Measurements from ENCODE around the gene ASB16.

Gene ASB16

GRCh38 chr17:44191369-44191768 lies 20.9 kb downstream of the ASB16 start:
- no peak for FAIRE-seq

- FAIRE-seq = no peak
These were observed 21.5 kb downstream of the ASB16 start for GRCh38 chr17:44191941-44192496.

- no peak for FAIRE-seq
These were observed 22.2 kb downstream of the ASB16 start for GRCh38 chr17:44192750-44193149.

GRCh38 chr17:44193326-44194084 lies 23.0 kb downstream of the ASB16 start:
- no peak for FAIRE-seq

- no peak for FAIRE-seq
These were observed 26.6 kb downstream of the ASB16 start for GRCh38 chr17:44197107-44197506.

GRCh38 chr17:44197980-44198720 lies 27.6 kb downstream of the ASB16 start:
- no peak for FAIRE-seq

- no peak for FAIRE-seq
These were observed 28.4 kb downstream of the ASB16 start for GRCh38 chr17:44198721-44199552.

GRCh38 chr17:44199553-44200477 lies 29.3 kb downstream of the ASB16 start, which contains the start of gene ATXN7L3:
Gene ATXN7L3 (minus strand): TSS chr17:44199884. CDS start chr17:44198070, 1,814 bp downstream.
- FAIRE-seq = no peak

- no peak for FAIRE-seq
These were observed 30.1 kb downstream of the ASB16 start for GRCh38 chr17:44200478-44201155.

- no peak for FAIRE-seq
These were observed 32.3 kb downstream of the ASB16 start for GRCh38 chr17:44202756-44203155.

- no peak for FAIRE-seq
These were observed 33.4 kb downstream of the ASB16 start for GRCh38 chr17:44203731-44204440.

- FAIRE-seq = no peak
These were observed 34.0 kb downstream of the ASB16 start for GRCh38 chr17:44204441-44204882.

- FAIRE-seq = no peak
These were observed 35.7 kb downstream of the ASB16 start for GRCh38 chr17:44205962-44206824.

- no peak for FAIRE-seq
These were observed 36.3 kb downstream of the ASB16 start for GRCh38 chr17:44206825-44207155.

GRCh38 chr17:44207319-44207718 lies 36.8 kb downstream of the ASB16 start:
- no peak for FAIRE-seq

- FAIRE-seq = no peak
These were observed 37.2 kb downstream of the ASB16 start for GRCh38 chr17:44207743-44208142.

- no peak for FAIRE-seq
These were observed 39.4 kb downstream of the ASB16 start for GRCh38 chr17:44209786-44210341.

GRCh38 chr17:44210342-44211192 lies 40.1 kb downstream of the ASB16 start:
- no peak for FAIRE-seq

Measured in islet of Langerhans (tissue), 1 donor.